Ovary (tissue), 9 donors: Measurements from ENCODE around the gene NR2F1. TPM values are rescaled to one million over a fixed set of nuclear protein-coding genes. Genes with fewer than 3 reads are reported as not detected.

Source experiments
- DNase-seq, 5 donors: peaks; one replicate each; pipeline ENCODE4 v3.0.0-alpha.2; 2019 to 2020
- H3K27ac ChIP-seq, 2 donors: fragments of 200-600 bp; one replicate each; pipeline versions ENCODE4 v1.5.1 to v1.8.0; 2019 to 2022
- H3K27me3 ChIP-seq: fragments of 200-600 bp; one replicate; pipeline ENCODE4 v1.8.0; 2022
- H3K36me3 ChIP-seq: fragments of 200-600 bp; sonication (generic); one replicate; pipeline ENCODE4 v1.5.1; 2019
- H3K4me1 ChIP-seq: one replicate; pipeline ENCODE4 v1.8.1; 2013; ENCODE audit warnings: mild to moderate bottlenecking, moderate library complexity; ENCODE audit not compliant: insufficient read depth
- H3K4me3 ChIP-seq: fragments of 200-600 bp; sonication (generic); one replicate; pipeline ENCODE4 v1.5.1; 2017
- H3K9me3 ChIP-seq, 2 donors: fragments of 200-600 bp in 1 of 2; sonication (generic) in 1 of 2; one replicate each; pipeline versions ENCODE4 v1.5.1 to v1.8.1; 2013 to 2019; ENCODE audit warnings: mild to moderate bottlenecking in 1 of 2, moderate library complexity in 1 of 2
- EP300 ChIP-seq: sonication (generic); formaldehyde crosslinking; IDR thresholded peaks from one replicate; pipeline ENCODE4 v1.6.1; 2017; ENCODE audit warnings: antibody characterized with exemption
- POLR2A ChIP-seq: fragments of 450-650 bp; IDR thresholded peaks from one replicate; pipeline ENCODE4 v1.6.1; 2017; ENCODE audit warnings: antibody characterized with exemption, mild to moderate bottlenecking, moderate library complexity
- WGBS, 3 donors: extraction: QIAGEN DNeasy Blood & Tissue Kit in 1 of 3; methylation state at CpG; one replicate each; pipeline versions ENCODE4 v1.1.5 to v1.1.7; 2013 to 2017; 5-methylcytosine and 5-hydroxymethylcytosine counted together
- intact Hi-C, 4 donors: fragments of 100-400 bp; cut with DNase I; formaldehyde crosslinking; loops; one replicate each; pipeline versions ENCODE4 v1.11.0 to v1.15.1; 2022 to 2023
- polyA plus RNA-seq, 2 donors: library from polyadenylated mRNA; stranded (reverse); fragments of 200-250 nt in 1 of 2; fragments of 350-450 nt in 1 of 2; fragmentation: Illumina TruSeq in 1 of 2; extraction: RNeasy Lipid Tissue Mini Kit (QIAGEN cat#74804) in 1 of 2; gene quantifications; one replicate each; pipeline ENCODE4 v1.2.3, GENCODE V29; 2013 to 2014
- total RNA-seq, 7 donors: library from RNA; depleted of rRNA in 2 of 7; stranded (reverse); fragments of >200 nt in 2 of 7; fragmentation: NEBNext Ultra II Directional in 3 of 7; extraction: Animal tissue kit (Norgen Biotek cat#: 25700) in 3 of 7; gene quantifications; one replicate each; pipeline versions ENCODE4 v1.1.0 to v1.2.4, GENCODE V29; 2016 to 2023
- TF ChIP-seq, protein P1 (sequence below), 3 donors: fragments of 450-650 bp in 2 of 3; fragments of 200-600 bp in 1 of 3; IDR thresholded peaks; one replicate each; pipeline versions ENCODE4 v1.5.1 to v1.8.0; 2016 to 2022; ENCODE audit warnings: antibody characterized with exemption in 3 of 3, mild to moderate bottlenecking in 1 of 3
- donor health status: DM: no; HTN: no; CAD: no; lungs with moderate emphysema.
- donor health status: DM: no; HTN: no; CAD: no.
- donor health status: Bipolar disorder and iron deficiency.
- donor health status: DM: yes; HTN: yes; CAD: no.
- donor health status: DM: no; HTN: no; CAD: no.
- donor health status: DM: yes; HTN: yes; CAD: no.

The NR2F1 gene
- total and polyA plus RNA-seq, 9 donors = 47.6 to 179 (median 71.5) TPM

DNA sequence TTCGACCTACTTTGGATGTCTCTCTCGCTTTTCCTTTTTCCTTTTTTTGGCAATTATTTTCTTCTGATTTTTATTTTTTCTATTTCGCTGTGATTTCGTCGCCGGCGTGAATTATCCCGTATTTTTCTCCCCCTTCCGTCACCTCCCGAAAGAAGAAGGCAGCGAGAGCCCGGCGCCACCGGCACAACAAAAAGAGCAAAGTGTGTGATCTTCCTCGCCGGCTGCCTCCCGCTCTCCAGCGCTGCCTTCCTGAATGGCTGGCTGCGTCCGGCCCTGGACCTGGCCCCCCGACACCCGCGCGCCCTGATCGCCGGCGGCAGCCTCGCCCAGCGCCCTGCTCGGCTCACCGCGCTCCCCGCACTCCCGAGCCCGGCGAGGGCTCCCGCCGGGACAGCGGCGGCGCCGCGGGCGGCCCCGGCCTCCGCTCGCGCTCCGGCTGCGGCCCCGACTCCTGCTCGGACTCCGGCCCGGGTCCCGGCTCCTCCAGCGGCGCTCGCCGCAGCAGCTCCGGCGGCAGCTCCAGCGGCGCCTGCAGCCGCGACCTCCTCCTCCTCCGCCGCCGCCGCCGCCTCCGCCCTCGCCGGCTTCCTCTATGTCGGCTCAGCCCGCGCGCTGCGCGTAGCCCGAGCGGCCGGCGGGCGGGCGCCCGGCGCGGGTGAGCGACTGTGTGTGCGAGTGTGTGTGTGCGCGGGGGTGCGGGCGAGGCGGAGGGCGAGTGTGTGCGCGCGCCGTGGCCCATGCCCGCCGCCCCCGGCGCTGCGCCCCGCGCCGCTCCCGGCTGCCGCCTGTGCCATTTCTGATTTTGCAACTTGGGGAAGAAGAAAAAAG lies 960 bp downstream of the NR2F1 start:
- WGBS, 3 donors = 0% methylated on average over 34 to 110 of the region's 110 CpGs
- no peaks in the 10 kb centered on the region for H3K9me3 ChIP-seq
- intact Hi-C loops = loop anchor here in 3 of 4 donors (5.0 to 10.0 kb wide), 5 partner anchors 52 to 669 kb away; no protein-coding TSS in a partner anchor
- TF ChIP-seq EP300 = no peak
- TF ChIP-seq POLR2A = no peak
- TF ChIP-seq, protein P1, sequence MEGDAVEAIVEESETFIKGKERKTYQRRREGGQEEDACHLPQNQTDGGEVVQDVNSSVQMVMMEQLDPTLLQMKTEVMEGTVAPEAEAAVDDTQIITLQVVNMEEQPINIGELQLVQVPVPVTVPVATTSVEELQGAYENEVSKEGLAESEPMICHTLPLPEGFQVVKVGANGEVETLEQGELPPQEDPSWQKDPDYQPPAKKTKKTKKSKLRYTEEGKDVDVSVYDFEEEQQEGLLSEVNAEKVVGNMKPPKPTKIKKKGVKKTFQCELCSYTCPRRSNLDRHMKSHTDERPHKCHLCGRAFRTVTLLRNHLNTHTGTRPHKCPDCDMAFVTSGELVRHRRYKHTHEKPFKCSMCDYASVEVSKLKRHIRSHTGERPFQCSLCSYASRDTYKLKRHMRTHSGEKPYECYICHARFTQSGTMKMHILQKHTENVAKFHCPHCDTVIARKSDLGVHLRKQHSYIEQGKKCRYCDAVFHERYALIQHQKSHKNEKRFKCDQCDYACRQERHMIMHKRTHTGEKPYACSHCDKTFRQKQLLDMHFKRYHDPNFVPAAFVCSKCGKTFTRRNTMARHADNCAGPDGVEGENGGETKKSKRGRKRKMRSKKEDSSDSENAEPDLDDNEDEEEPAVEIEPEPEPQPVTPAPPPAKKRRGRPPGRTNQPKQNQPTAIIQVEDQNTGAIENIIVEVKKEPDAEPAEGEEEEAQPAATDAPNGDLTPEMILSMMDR (IDR thresholded peaks at IDR 0.05) = no peak
- peak overlapping the region; percentile 67 for H3K4me3 ChIP-seq
- no peaks in the 10 kb centered on the region for H3K27me3 ChIP-seq
- peak; percentile 57 to 80 (median 75) for DNase-seq
- H3K36me3 ChIP-seq = no peaks in the 10 kb centered on the region
- peaks cover 10% of the 10 kb centered on the region for H3K4me1 ChIP-seq
- peak overlapping the region; percentile 55 to 68 for H3K27ac ChIP-seq

GRCh38 chr5:93584596-93585040 lies 1.6 kb downstream of the NR2F1 start:
- peak in 4 of 5 donors; percentile 54 to 68 (median 66) for DNase-seq
- no peaks in the 10 kb centered on the region for H3K27me3 ChIP-seq
- no peaks in the 10 kb centered on the region for H3K36me3 ChIP-seq
- peak overlapping the region; percentile 55 to 68 for H3K27ac ChIP-seq
- H3K9me3 ChIP-seq = no peaks in the 10 kb centered on the region
- H3K4me3 ChIP-seq = peak overlapping the region; percentile 67
- TF ChIP-seq POLR2A (no peak), EP300 (no peak)
- TF ChIP-seq, protein P1 (IDR thresholded peaks at IDR 0.05) = no peak
- 1 to 2% (median 1%) methylated on average over 40 to 46 of the region's 48 CpGs for WGBS, 3 donors
- intact Hi-C loops = loop anchor here (5.0 to 10.0 kb wide), 5 partner anchors 52 to 670 kb away; no protein-coding TSS in a partner anchor
- peaks cover 11% of the 10 kb centered on the region for H3K4me1 ChIP-seq

GRCh38 chr5:93585041-93585766 lies 2.2 kb downstream of the NR2F1 start:
- H3K27me3 ChIP-seq = no peaks in the 10 kb centered on the region
- DNase-seq = peak in 4 of 5 donors; percentile 48 to 65 (median 62)

More at GRCh38 chr5:93585041-93585766, 2.2 kb downstream of the NR2F1 start:
- Histone ChIP-seq H3K36me3 (no peaks in the 10 kb centered on the region), H3K4me3 (peak overlapping the region; percentile 67), H3K9me3 (no peaks in the 10 kb centered on the region), H3K27ac (peak overlapping the region; percentile 55 to 68), H3K4me1 (peaks cover 11% of the 10 kb centered on the region)
- intact Hi-C loops = loop anchor here in 3 of 4 donors (5.0 to 10.0 kb wide), 4 partner anchors 210 to 670 kb away; no protein-coding TSS in a partner anchor
- 1% methylated on average over 68 to 70 of the region's 70 CpGs for WGBS, 3 donors
- TF ChIP-seq, protein P1 (IDR thresholded peaks at IDR 0.05) = no peak
- TF ChIP-seq EP300 = no peak
- TF ChIP-seq POLR2A = no peak
